Neuronal stem cell (in vitro differentiated cells): ENCODE measurements around the gene CMSS1.

Experiments
- DNase-seq: peaks from one replicate; pipeline ENCODE4 v3.0.0-alpha.2; 2013; ENCODE audit warnings: low spot score
- H2AFZ ChIP-seq: one replicate; pipeline ENCODE4 v1.6.1; 2013; ENCODE audit warnings: mild to moderate bottlenecking, low read length, inconsistent platforms
- H2AK5ac ChIP-seq: 2 replicates; pipeline ENCODE4 v1.6.1; 2013; ENCODE audit warnings: low read depth, mild to moderate bottlenecking, inconsistent platforms, low read length, moderate library complexity, mixed read lengths
- H2BK120ac ChIP-seq: 2 replicates; pipeline ENCODE4 v1.6.1; 2013; ENCODE audit warnings: low read depth, mild to moderate bottlenecking, inconsistent platforms, low read length, moderate library complexity, mixed read lengths
- H2BK12ac ChIP-seq: one replicate; pipeline ENCODE4 v1.6.1; 2013; ENCODE audit warnings: low read length, inconsistent platforms
- H2BK15ac ChIP-seq: 2 replicates; pipeline ENCODE4 v1.6.1; 2013; ENCODE audit warnings: mild to moderate bottlenecking, low read length, inconsistent platforms, mixed read lengths
- H2BK5ac ChIP-seq: one replicate; pipeline ENCODE4 v1.6.1; 2013; ENCODE audit warnings: inconsistent platforms, mild to moderate bottlenecking, low read length, moderate library complexity
- H3K14ac ChIP-seq: one replicate; pipeline ENCODE4 v1.6.1; 2013; ENCODE audit warnings: low read length, inconsistent platforms
- H3K18ac ChIP-seq: 2 replicates; pipeline ENCODE4 v1.6.1; 2013; ENCODE audit warnings: low read length, inconsistent platforms
- H3K23ac ChIP-seq: 2 replicates; pipeline ENCODE4 v1.6.1; 2013; ENCODE audit warnings: low read depth, mild to moderate bottlenecking, mixed read lengths, low read length, inconsistent platforms; ENCODE audit not compliant: poor library complexity
- H3K27ac ChIP-seq: replicated peaks from 3 replicates; pipeline ENCODE4 v1.5.1; 2013; ENCODE audit warnings: low read length, inconsistent platforms
- H3K27me3 ChIP-seq, 3 experiments: 2 replicates each; pipeline ENCODE4 v1.6.1; 2013; ENCODE audit warnings: low read length in 3 of 3, mild to moderate bottlenecking in 2 of 3, inconsistent platforms in 1 of 3, low read depth in 1 of 3, mixed read lengths in 1 of 3, moderate library complexity in 1 of 3; ENCODE audit not compliant: control insufficient read depth in 3 of 3, insufficient read depth in 3 of 3
- H3K36me3 ChIP-seq, 2 donors: replicated peaks in 1 of 2; 2 replicates each; pipeline ENCODE4 v1.6.1; 2013; ENCODE audit warnings: low read length in 2 of 2; ENCODE audit not compliant: control insufficient read depth in 2 of 2, insufficient read depth in 2 of 2
- H3K4ac ChIP-seq: 2 replicates; pipeline ENCODE4 v1.6.1; 2013; ENCODE audit warnings: inconsistent platforms, mild to moderate bottlenecking, low read length, moderate library complexity
- H3K4me1 ChIP-seq, 2 donors: 1 replicate in 1 of 2; 2 replicates in 1 of 2; pipeline ENCODE4 v1.6.1; 2013; ENCODE audit warnings: low read length in 2 of 2, low read depth in 1 of 2; ENCODE audit not compliant: control insufficient read depth in 2 of 2, insufficient read depth in 1 of 2
- H3K4me2 ChIP-seq: one replicate; pipeline ENCODE4 v1.6.1; 2013; ENCODE audit warnings: mild to moderate bottlenecking, low read length, inconsistent platforms; ENCODE audit not compliant: insufficient read depth, poor library complexity, severe bottlenecking
- H3K4me3 ChIP-seq, 2 donors: 2 replicates each; pipeline ENCODE4 v1.5.1; 2013; ENCODE audit warnings: low read length in 2 of 2, mild to moderate bottlenecking in 2 of 2, inconsistent platforms in 1 of 2, moderate library complexity in 1 of 2
- H3K79me1 ChIP-seq: one replicate; pipeline ENCODE4 v1.6.1; 2013; ENCODE audit warnings: low read depth, mild to moderate bottlenecking, inconsistent platforms, low read length, moderate library complexity
- H3K9ac ChIP-seq: one replicate; pipeline ENCODE4 v1.6.1; 2013; ENCODE audit warnings: mild to moderate bottlenecking, low read depth, low read length, inconsistent platforms; ENCODE audit not compliant: poor library complexity
- H3K9me3 ChIP-seq, 2 donors: replicated peaks in 1 of 2; 2 replicates each; pipeline versions ENCODE3 to v1.6.1; 2013; ENCODE audit warnings: low read length in 2 of 2, mild to moderate bottlenecking in 2 of 2, inconsistent platforms in 1 of 2, low read depth in 1 of 2, mixed read lengths in 1 of 2, moderate library complexity in 1 of 2; ENCODE audit not compliant: control insufficient read depth in 2 of 2, insufficient read depth in 1 of 2
- H4K8ac ChIP-seq: one replicate; pipeline ENCODE4 v1.6.1; 2013; ENCODE audit warnings: low read depth, mild to moderate bottlenecking, inconsistent platforms, low read length, moderate library complexity
- H4K91ac ChIP-seq: one replicate; pipeline ENCODE4 v1.6.1; 2013; ENCODE audit warnings: low read length, low read depth, mild to moderate bottlenecking, inconsistent platforms; ENCODE audit not compliant: poor library complexity
- WGBS, 2 donors: extraction: QIAGEN DNeasy Blood & Tissue Kit; methylation state at CpG; one replicate each; pipeline ENCODE4 v1.1.7; 2013; ENCODE audit warnings: missing lambda C conversion rate in 2 of 2, mixed read lengths in 1 of 2; ENCODE audit not compliant: insufficient read length in 2 of 2, insufficient replicate concordance in 1 of 2; ENCODE audit errors: extremely low coverage in 2 of 2; 5-methylcytosine and 5-hydroxymethylcytosine counted together

The CMSS1 gene

DNA sequence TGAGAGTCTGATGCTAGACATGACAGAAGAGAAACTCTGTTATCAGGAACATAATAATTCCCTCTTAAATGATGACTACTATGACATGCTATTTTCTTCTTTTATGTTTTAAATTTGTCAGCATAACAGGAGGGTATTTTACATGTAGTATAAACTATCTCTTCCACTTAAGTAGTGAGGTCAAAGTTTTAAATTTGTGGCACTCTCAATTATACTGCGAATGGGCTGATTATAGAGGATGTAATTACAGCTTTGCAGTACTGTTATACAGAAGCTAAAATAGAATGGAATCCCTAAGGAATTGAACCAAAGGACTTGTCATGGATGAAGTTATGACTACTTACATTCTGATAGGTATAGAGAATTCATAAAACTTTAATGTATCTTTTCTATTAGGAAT, 34.3 kb downstream of the CMSS1 start:
- no peak overlapping the region for H4K91ac ChIP-seq
- H3K36me3 ChIP-seq, result peaks cover 0 to 35% of the 10 kb centered on the region in 2 donors
- H2BK5ac ChIP-seq, result no peak overlapping the region
- H3K4ac ChIP-seq, result no peak overlapping the region
- H3K27ac ChIP-seq, result no peak overlapping the region
- H3K4me1 ChIP-seq, result peaks cover 0 to 5% of the 10 kb centered on the region in 2 donors
- H3K9me3 ChIP-seq, result peaks cover 0 to 18% of the 10 kb centered on the region in 2 donors
- H3K4me2 ChIP-seq, result no peak overlapping the region
- H2BK15ac ChIP-seq, result no peak overlapping the region
- H2AK5ac ChIP-seq, result no peak overlapping the region
- no peak overlapping the region for H2BK12ac ChIP-seq
- H3K79me1 ChIP-seq, result no peaks in the 10 kb centered on the region
- DNase-seq, result no peak
- no peak overlapping the region for H3K18ac ChIP-seq
- no peak overlapping the region for H3K9ac ChIP-seq
- no CpG with 5 or more reads among the region's 1 CpG for WGBS, 2 donors
- no peak overlapping the region for H3K23ac ChIP-seq
- H3K4me3 ChIP-seq, result no peak overlapping the region
- H4K8ac ChIP-seq, result no peak overlapping the region
- no peak overlapping the region for H2BK120ac ChIP-seq
- H3K14ac ChIP-seq, result no peak overlapping the region
- no peak overlapping the region for H2AFZ ChIP-seq
- H3K27me3 ChIP-seq, result no peaks in the 10 kb centered on the region

- H2BK5ac ChIP-seq, result no peak overlapping the region
- peaks cover 0 to 43% of the 10 kb centered on the region in 2 donors for H3K36me3 ChIP-seq
- no peak overlapping the region for H2AK5ac ChIP-seq
- no peak overlapping the region for H3K14ac ChIP-seq
- no peak for DNase-seq
- no peak overlapping the region for H2BK15ac ChIP-seq
- no peaks in the 10 kb centered on the region for H3K27me3 ChIP-seq
- no peak overlapping the region for H3K4ac ChIP-seq
- H3K4me2 ChIP-seq, result no peak overlapping the region
- H3K4me1 ChIP-seq, result peaks cover 0 to 5% of the 10 kb centered on the region in 2 donors
- H2BK12ac ChIP-seq, result no peak overlapping the region
- no peak overlapping the region for H2BK120ac ChIP-seq
- no peak overlapping the region for H4K91ac ChIP-seq
- no peak overlapping the region for H3K18ac ChIP-seq
- H3K9ac ChIP-seq, result no peak overlapping the region
- no peak overlapping the region for H3K23ac ChIP-seq
- no CpG with 5 or more reads among the region's 1 CpG for WGBS, 2 donors
- H3K9me3 ChIP-seq, result peaks cover 0 to 18% of the 10 kb centered on the region in 2 donors
- no peak overlapping the region for H3K4me3 ChIP-seq
- no peak overlapping the region for H3K27ac ChIP-seq
- no peaks in the 10 kb centered on the region for H3K79me1 ChIP-seq
- H2AFZ ChIP-seq, result no peak overlapping the region
- H4K8ac ChIP-seq, result no peak overlapping the region
These were observed 35.2 kb downstream of the CMSS1 start for GRCh38 chr3:99852851-99853250.

- no peak overlapping the region for H3K14ac ChIP-seq
- no CpG with 5 or more reads among the region's 1 CpG for WGBS, 2 donors
- no peak overlapping the region for H3K4ac ChIP-seq
- peaks cover 0 to 10% of the 10 kb centered on the region in 2 donors for H3K9me3 ChIP-seq
- no peak overlapping the region for H2AFZ ChIP-seq
- no peak overlapping the region for H3K4me2 ChIP-seq
- no peak overlapping the region for H2BK12ac ChIP-seq
- peaks cover 0 to 35% of the 10 kb centered on the region in 2 donors for H3K36me3 ChIP-seq
- H3K79me1 ChIP-seq, result no peaks in the 10 kb centered on the region
- H2BK15ac ChIP-seq, result no peak overlapping the region
- no peak for DNase-seq
- H3K18ac ChIP-seq, result no peak overlapping the region
- peaks cover 0 to 5% of the 10 kb centered on the region in 2 donors for H3K4me1 ChIP-seq
- H3K27me3 ChIP-seq, result no peaks in the 10 kb centered on the region
- no peak overlapping the region for H4K91ac ChIP-seq
- no peak overlapping the region for H2AK5ac ChIP-seq
- H2BK5ac ChIP-seq, result no peak overlapping the region
- no peak overlapping the region for H4K8ac ChIP-seq
- H3K23ac ChIP-seq, result no peak overlapping the region
- no peak overlapping the region for H2BK120ac ChIP-seq
- H3K27ac ChIP-seq, result no peak overlapping the region
- H3K9ac ChIP-seq, result no peak overlapping the region
- H3K4me3 ChIP-seq, result no peak overlapping the region
These were observed 37.2 kb downstream of the CMSS1 start for GRCh38 chr3:99854756-99855298.

DNA sequence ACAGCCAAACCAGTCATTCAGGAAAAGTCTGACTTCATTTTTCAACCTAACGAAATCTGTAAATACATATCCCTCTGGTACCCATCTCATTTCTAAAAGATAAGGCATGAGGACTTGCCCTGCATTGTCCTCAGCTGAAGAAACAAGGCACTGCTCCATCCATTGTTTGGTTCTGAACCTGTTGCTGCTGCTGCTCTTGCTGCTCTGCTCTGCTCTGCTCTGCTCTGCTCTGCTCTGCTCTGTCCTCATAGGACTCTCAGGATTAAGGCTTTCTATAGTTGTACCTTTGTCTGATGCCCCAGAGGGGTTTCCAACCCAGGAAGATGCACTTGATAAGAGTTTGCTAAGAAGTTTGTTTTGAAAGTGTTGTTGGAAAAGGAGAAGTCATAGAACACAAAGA, 38.2 kb downstream of the CMSS1 start:
- peaks cover 0 to 33% of the 10 kb centered on the region in 2 donors for H3K36me3 ChIP-seq
- no peak for DNase-seq
- no peak overlapping the region for H3K4ac ChIP-seq
- H3K4me3 ChIP-seq, result no peak overlapping the region
- no peak overlapping the region for H3K4me2 ChIP-seq
- H3K9ac ChIP-seq, result no peak overlapping the region
- no CpG with 5 or more reads among the region's 1 CpG for WGBS, 2 donors
- H2BK12ac ChIP-seq, result no peak overlapping the region
- H3K9me3 ChIP-seq, result no peaks in the 10 kb centered on the region
- no peak overlapping the region for H2BK120ac ChIP-seq
- no peak overlapping the region for H4K91ac ChIP-seq
- H2AFZ ChIP-seq, result no peak overlapping the region
- H3K14ac ChIP-seq, result no peak overlapping the region
- H3K79me1 ChIP-seq, result no peaks in the 10 kb centered on the region
- no peak overlapping the region for H4K8ac ChIP-seq
- H2BK5ac ChIP-seq, result no peak overlapping the region
- no peak overlapping the region for H3K27ac ChIP-seq
- H3K18ac ChIP-seq, result no peak overlapping the region
- H2BK15ac ChIP-seq, result no peak overlapping the region
- no peak overlapping the region for H2AK5ac ChIP-seq
- H3K23ac ChIP-seq, result no peak overlapping the region
- H3K4me1 ChIP-seq, result peaks cover 0 to 3% of the 10 kb centered on the region in 2 donors
- no peaks in the 10 kb centered on the region for H3K27me3 ChIP-seq
